ENCODE measurements around the gene NINJ2.

NINJ2 gene

DNA sequence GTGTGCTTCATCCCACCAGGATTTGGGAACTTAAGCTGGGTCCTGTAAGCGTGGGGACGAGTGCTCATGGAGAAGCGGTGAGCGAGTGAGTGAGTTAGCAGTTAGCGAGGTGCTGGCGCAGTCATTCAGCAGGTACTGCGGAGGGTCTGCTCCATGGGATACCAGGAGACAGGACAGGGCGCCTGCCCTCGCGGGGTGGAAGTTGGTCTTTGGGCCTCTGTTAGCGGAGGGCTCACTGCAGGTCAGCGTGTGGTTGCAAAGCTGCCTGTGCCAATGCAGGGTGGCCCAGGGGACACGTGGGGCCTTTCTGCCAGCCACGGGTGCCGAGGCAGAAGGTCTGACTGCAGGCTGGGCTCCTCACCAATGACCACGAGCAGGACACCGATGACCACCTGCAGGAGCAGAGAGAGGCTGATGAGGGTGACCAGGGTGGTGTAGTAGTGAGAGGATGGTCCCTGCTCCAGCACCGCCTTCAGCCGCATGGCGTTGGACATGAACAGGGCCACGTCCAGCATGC is 97.6 kb downstream of the NINJ2 start:
- DNase-seq (ENCODE audit: extremely low spot score), result no peak
- ChIA-PET POLR2A (no interaction called here), CTCF (interaction anchor here (1.5 to 2.0 kb wide), 6 partner anchors 9 to 384 kb away, joined by 3 to 11 read pairs (median 6); partner anchors contain the start of gene RAD52)
- TF ChIP-seq, protein P1, sequence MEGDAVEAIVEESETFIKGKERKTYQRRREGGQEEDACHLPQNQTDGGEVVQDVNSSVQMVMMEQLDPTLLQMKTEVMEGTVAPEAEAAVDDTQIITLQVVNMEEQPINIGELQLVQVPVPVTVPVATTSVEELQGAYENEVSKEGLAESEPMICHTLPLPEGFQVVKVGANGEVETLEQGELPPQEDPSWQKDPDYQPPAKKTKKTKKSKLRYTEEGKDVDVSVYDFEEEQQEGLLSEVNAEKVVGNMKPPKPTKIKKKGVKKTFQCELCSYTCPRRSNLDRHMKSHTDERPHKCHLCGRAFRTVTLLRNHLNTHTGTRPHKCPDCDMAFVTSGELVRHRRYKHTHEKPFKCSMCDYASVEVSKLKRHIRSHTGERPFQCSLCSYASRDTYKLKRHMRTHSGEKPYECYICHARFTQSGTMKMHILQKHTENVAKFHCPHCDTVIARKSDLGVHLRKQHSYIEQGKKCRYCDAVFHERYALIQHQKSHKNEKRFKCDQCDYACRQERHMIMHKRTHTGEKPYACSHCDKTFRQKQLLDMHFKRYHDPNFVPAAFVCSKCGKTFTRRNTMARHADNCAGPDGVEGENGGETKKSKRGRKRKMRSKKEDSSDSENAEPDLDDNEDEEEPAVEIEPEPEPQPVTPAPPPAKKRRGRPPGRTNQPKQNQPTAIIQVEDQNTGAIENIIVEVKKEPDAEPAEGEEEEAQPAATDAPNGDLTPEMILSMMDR (IDR thresholded peaks at IDR 0.05; ENCODE audit: control extremely low read depth, extremely low read depth, low read depth, missing control alignments), result no peak

DNA sequence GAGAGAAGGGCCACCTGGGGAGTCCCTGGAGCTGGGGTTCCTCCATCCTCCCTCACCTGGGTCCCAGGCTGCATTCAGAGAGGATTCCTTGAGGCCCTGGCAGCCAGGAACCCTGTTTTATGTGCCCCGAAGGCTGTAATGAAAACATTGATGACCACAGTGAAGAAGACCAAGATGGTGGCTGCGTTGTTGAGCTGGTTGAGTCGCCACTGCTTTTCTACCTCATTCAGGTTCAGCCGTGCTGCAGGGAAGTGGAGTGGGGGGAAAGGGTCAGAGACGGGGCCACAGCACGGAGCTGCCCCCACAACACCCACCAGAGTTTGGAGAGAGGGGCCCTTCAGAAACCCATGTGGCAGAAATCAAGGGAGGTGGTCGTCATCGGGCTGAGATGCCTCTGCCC is 98.1 kb downstream of the NINJ2 start:
- no peak for DNase-seq (ENCODE audit: extremely low spot score)
- TF ChIP-seq, protein P1 (IDR thresholded peaks at IDR 0.05; ENCODE audit: control extremely low read depth, extremely low read depth, low read depth, missing control alignments), result no peak
- POLR2A ChIA-PET, result no interaction called here
- CTCF ChIA-PET, result interaction anchor here (1.5 to 2.0 kb wide), 6 partner anchors 9 to 384 kb away, joined by 3 to 11 read pairs (median 6); partner anchors contain the start of gene RAD52

DNA sequence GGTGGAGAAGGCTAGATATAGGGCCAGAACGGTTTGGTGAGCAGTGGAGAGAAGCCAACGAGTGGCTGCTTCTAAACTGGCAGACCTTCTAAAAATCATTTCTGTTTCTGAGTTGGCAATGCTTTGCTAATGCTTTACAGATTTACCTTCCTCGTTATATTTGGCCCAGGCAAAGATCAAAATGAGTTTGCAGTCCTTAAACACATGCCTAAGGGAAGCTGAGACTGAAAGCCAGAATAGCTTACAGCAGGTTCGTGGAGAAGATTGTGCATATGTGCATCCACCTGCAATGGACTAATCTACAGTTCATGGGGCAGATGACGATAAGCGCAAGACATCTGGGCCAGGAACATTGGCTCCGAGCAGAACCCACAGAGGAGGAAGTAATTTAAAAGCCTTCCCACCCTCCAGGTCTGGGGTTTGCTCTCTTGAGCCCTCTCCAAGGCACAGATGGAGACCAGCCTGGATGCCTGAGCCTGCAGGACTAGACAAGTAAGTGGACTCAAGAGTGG is 99.4 kb downstream of the NINJ2 start:
- TF ChIP-seq, protein P1 (IDR thresholded peaks at IDR 0.05; ENCODE audit: control extremely low read depth, extremely low read depth, low read depth, missing control alignments), result no peak
- CTCF ChIA-PET, result interaction anchor here (1.3 to 1.5 kb wide), 2 partner anchors 12 to 187 kb away, joined by 3 to 5 read pairs; no protein-coding TSS in a partner anchor
- POLR2A ChIA-PET, result no interaction called here
- no peak for DNase-seq (ENCODE audit: extremely low spot score)

DNA sequence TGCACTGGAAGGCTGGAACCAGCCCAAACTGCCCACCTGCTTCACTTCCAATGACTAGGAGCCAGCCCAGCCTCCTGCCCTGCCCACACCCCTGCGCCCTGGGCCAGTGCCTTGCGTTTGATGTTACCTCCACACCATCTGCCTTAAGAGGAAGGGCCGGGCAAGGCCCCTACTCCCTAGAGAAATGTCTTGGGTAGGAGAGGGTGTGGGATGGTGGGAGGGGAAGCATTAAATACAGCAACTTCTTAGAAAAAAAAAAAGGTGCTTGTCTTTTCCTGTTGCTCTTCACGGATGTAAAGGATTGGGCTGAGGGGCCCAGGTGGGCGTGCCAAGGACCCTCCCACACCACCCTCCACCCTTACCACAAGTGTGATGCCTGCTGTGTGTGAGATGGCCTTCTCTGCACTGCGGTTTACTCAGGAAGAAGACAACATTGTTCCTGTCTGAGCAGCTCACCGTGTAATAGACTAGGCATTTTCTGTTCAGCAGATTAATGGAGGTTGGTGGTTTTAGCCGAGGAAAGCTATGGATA is 99.9 kb downstream of the NINJ2 start:
- no peak for DNase-seq (ENCODE audit: extremely low spot score)

DNA sequence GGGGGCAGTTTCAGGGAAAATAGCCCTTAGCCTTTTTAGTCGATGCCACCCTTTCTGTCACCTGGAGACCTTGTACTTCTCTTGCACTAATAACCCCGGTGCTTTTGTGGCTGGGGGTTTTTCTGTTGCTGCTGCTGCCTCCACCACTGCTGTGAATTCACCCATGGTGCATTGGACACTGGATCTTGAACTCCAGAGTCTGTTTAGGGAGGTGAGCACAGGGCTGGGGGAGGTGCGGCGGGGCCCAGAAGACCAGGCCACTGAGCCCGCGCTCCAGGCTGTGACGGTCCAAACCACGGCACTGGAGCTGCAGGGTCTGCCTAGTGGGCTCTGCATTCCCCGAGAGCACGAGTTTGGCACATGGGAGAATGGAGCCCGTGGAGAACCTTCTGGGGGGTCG is 100.6 kb downstream of the NINJ2 start:
- TF ChIP-seq, protein P1 (IDR thresholded peaks at IDR 0.05; ENCODE audit: control extremely low read depth, extremely low read depth, low read depth, missing control alignments), result no peak
- no peak for DNase-seq (ENCODE audit: extremely low spot score)
- ChIA-PET POLR2A (no interaction called here), CTCF (interaction anchor here (1.0 to 1.6 kb wide), 2 partner anchors 15 to 110 kb away, joined by 3 to 4 read pairs; no protein-coding TSS in a partner anchor)

More for the DNA sequence above, 99.9 kb downstream of the NINJ2 start:
- ChIA-PET CTCF (interaction anchor here (1.3 to 1.5 kb wide), 2 partner anchors 13 to 188 kb away, joined by 3 to 5 read pairs; no protein-coding TSS in a partner anchor), POLR2A (no interaction called here)
- TF ChIP-seq, protein P1 (IDR thresholded peaks at IDR 0.05; ENCODE audit: control extremely low read depth, extremely low read depth, low read depth, missing control alignments), result no peak

DNA sequence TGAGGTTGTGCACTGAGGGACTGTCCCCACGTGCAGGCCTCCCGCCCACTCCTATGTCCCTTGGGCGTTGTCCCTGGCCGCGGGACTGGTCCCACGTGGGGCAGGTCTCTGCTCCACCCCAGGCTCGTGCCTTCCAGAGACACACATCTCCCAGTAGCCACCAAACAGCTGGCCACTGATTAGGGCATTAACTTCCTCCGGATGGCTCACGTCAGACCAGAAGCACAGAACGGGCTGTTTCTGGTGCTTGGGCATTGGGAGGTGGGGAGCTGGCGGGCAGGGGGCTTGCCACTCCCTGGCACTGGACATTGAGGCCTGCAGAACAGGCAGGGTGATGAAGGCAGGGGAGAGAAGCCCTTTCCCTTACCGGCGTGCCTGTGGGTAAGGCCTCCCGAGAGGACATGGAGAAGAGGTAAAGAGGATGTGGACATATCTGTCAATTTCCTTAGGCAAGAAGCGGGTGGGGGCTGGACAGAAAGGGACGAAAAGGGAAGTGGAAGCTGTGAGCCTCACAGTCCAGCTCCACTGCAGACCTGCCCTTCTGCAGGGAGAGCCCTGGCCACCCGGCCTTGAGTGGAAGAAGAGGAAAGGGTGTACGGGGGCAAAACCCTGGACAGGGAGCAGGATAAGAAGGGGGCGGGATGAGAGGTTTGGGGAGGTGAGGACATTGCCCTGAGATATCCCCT is 101.2 kb downstream of the NINJ2 start:
- CTCF ChIA-PET, result interaction anchor here (1.0 to 1.6 kb wide), 4 partner anchors 10 to 377 kb away, joined by 3 to 4 read pairs (median 3); no protein-coding TSS in a partner anchor
- TF ChIP-seq, protein P1 (IDR thresholded peaks at IDR 0.05; ENCODE audit: control extremely low read depth, extremely low read depth, low read depth, missing control alignments), result no peak
- POLR2A ChIA-PET, result no interaction called here
- DNase-seq (ENCODE audit: extremely low spot score), result no peak
